Ishikawa (cell line): ENCODE data around the gene SLU7.
A peak's percentile ranks its signal among the peaks of the same experiment; 100 is the strongest.

ENCODE experiments used
- CEBPB ChIP-seq: IDR thresholded peaks from 2 replicates; pipeline ENCODE4 v1.6.1; 2012
- CREB1 ChIP-seq: IDR thresholded peaks from 2 replicates; pipeline ENCODE4 v1.6.1; 2012; ENCODE audit warnings: low read depth
- EGR1 ChIP-seq: IDR thresholded peaks from 2 replicates; pipeline ENCODE4 v1.6.1; 2012
- EP300 ChIP-seq: IDR thresholded peaks from 2 replicates; pipeline ENCODE4 v1.6.1; 2012; ENCODE audit warnings: borderline replicate concordance
- FOXM1 ChIP-seq: IDR thresholded peaks from 2 replicates; pipeline ENCODE4 v1.6.1; 2012; ENCODE audit warnings: low read depth, borderline replicate concordance
- MAX ChIP-seq: IDR thresholded peaks from 2 replicates; pipeline ENCODE4 v1.6.1; 2012
- NFIC ChIP-seq: IDR thresholded peaks from 2 replicates; pipeline ENCODE4 v1.6.1; 2012
- RAD21 ChIP-seq: IDR thresholded peaks from 2 replicates; pipeline ENCODE4 v1.6.1; 2012; ENCODE audit warnings: low read depth
- REST ChIP-seq: IDR thresholded peaks from 2 replicates; pipeline ENCODE4 v1.6.1; 2012; ENCODE audit warnings: low read depth, mild to moderate bottlenecking
- TAF1 ChIP-seq: IDR thresholded peaks from 2 replicates; pipeline ENCODE4 v1.6.1; 2012; ENCODE audit warnings: low read depth, mild to moderate bottlenecking
- TCF12 ChIP-seq: IDR thresholded peaks from 2 replicates; pipeline ENCODE4 v1.6.1; 2012; ENCODE audit warnings: low read depth
- TEAD4 ChIP-seq: IDR thresholded peaks from 2 replicates; pipeline ENCODE4 v1.6.1; 2012
- USF1 ChIP-seq: IDR thresholded peaks from 2 replicates; pipeline ENCODE4 v1.6.1; 2012
- YY1 ChIP-seq: IDR thresholded peaks from 2 replicates; pipeline ENCODE4 v1.6.1; 2012; ENCODE audit warnings: low read depth
- ZBTB7A ChIP-seq: IDR thresholded peaks from 2 replicates; pipeline ENCODE4 v1.6.1; 2012; ENCODE audit warnings: low read depth

Gene SLU7

GRCh38 chr5:160419458-160420330 lies 813 bp upstream of the SLU7 start:
- TF ChIP-seq EP300 (no peak), NFIC (0 out of 2 replicates have a peak, but pooled peaks have one; percentile 15), TEAD4 (no peak), CREB1 (0 out of 2 replicates have a peak, but pooled peaks have one; percentile 4), ZBTB7A (no peak)

- no peak for TF ChIP-seq ZBTB7A
- peak; percentile 22; the same call in 1 of the 2 replicates for TF ChIP-seq FOXM1
- peak; percentile 82 for TF ChIP-seq TAF1
- no peak for TF ChIP-seq EP300
- peak; percentile 52; the same call in 1 of the 2 replicates for TF ChIP-seq MAX
These were observed 19.2 kb downstream of the SLU7 start, which contains the start of gene FAM200C for GRCh38 chr5:160399402-160400353. TSS of gene FAM200C (minus strand) at chr5:160400054. CDS start at chr5:160395490, 4,564 bp downstream.

- TF ChIP-seq NFIC (no peak), FOXM1 (no peak), YY1 (no peak), ZBTB7A (no peak), CREB1 (no peak), EGR1 (no peak), EP300 (no peak), TCF12 (no peak), RAD21 (no peak)
These were observed 20.1 kb downstream of the SLU7 start for GRCh38 chr5:160398806-160399205.

- TF ChIP-seq TAF1 (no peak), EP300 (no peak), CREB1 (no peak), CEBPB (no peak), EGR1 (no peak), YY1 (no peak), TEAD4 (no peak), NFIC (no peak), FOXM1 (no peak), RAD21 (no peak), TCF12 (no peak)
These were observed 21.4 kb downstream of the SLU7 start for GRCh38 chr5:160397492-160397891.

- no peak for TF ChIP-seq CREB1
- TF ChIP-seq RAD21, result no peak
- no peak for TF ChIP-seq EGR1
- no peak for TF ChIP-seq ZBTB7A
- no peak for TF ChIP-seq TAF1
These were observed 23.8 kb downstream of the SLU7 start for GRCh38 chr5:160395111-160395510.

- TF ChIP-seq TEAD4 (no peak), RAD21 (peak; percentile 57), EP300 (no peak)
These were observed 27.8 kb downstream of the SLU7 start for GRCh38 chr5:160390787-160391696.

- no peak for TF ChIP-seq EP300
- TF ChIP-seq NFIC, result no peak
These were observed 31.4 kb downstream of the SLU7 start for GRCh38 chr5:160387445-160387844.

- TF ChIP-seq ZBTB7A (no peak), TAF1 (no peak), REST (no peak), FOXM1 (no peak), MAX (no peak), CREB1 (no peak), TCF12 (no peak), CEBPB (no peak), YY1 (no peak), EGR1 (no peak), EP300 (no peak), USF1 (no peak), NFIC (no peak), RAD21 (no peak), TEAD4 (no peak)
These were observed 33.4 kb downstream of the SLU7 start for GRCh38 chr5:160385496-160385895.
